D341Med (cell line): Measurements from ENCODE around the gene CACNB1.

Experiments
- DNase-seq: peaks from one replicate; pipeline ENCODE4 v3.0.0; 2012; ENCODE audit warnings: low spot score

Gene CACNB1

GRCh38 chr17:39123627-39124026 lies 73.8 kb downstream of the CACNB1 start:
- no peak for DNase-seq
